T-helper 2 cell (primary cell): Measurements from ENCODE around the gene ZNF469.
"Not testable (repeated sequence)": the region's sequence is repeated elsewhere in the genome, so short reads cannot be mapped to it uniquely, and the experiment has no call there.

Experiments used
- DNase-seq, 5 experiments: peaks; one replicate each; pipeline versions ENCODE4 v3.0.0 to v3.0.0-alpha.2; 2012 to 2022

Gene ZNF469

GRCh38 chr16:88359008-88359407 lies 23.8 kb upstream of the ZNF469 start:
- DNase-seq, result no peak

- DNase-seq, result not testable (repeated sequence)
Measured at GRCh38 chr16:88360401-88360800, 22.4 kb upstream of the ZNF469 start.

- no peak for DNase-seq
Measured at GRCh38 chr16:88360999-88361398, 21.8 kb upstream of the ZNF469 start.

- no peak for DNase-seq
Measured at GRCh38 chr16:88361775-88362174, 21.0 kb upstream of the ZNF469 start.

- DNase-seq, result no peak
Measured at GRCh38 chr16:88363239-88363891, 19.4 kb upstream of the ZNF469 start.

- no peak for DNase-seq
Measured at GRCh38 chr16:88365244-88365865, 17.4 kb upstream of the ZNF469 start.

GRCh38 chr16:88366032-88366703 lies 16.6 kb upstream of the ZNF469 start:
- DNase-seq, result no peak

GRCh38 chr16:88366704-88367047 lies 16.1 kb upstream of the ZNF469 start:
- DNase-seq, result no peak

GRCh38 chr16:88367560-88367959 lies 15.2 kb upstream of the ZNF469 start:
- no peak for DNase-seq

GRCh38 chr16:88368036-88368435 lies 14.7 kb upstream of the ZNF469 start:
- no peak for DNase-seq

- no peak for DNase-seq
Measured at GRCh38 chr16:88368994-88369393, 13.8 kb upstream of the ZNF469 start.

GRCh38 chr16:88369447-88370008 lies 13.2 kb upstream of the ZNF469 start:
- DNase-seq, result no peak

GRCh38 chr16:88370365-88370764 lies 12.4 kb upstream of the ZNF469 start:
- DNase-seq, result no peak

GRCh38 chr16:88372522-88372921 lies 10.2 kb upstream of the ZNF469 start:
- no peak for DNase-seq

GRCh38 chr16:88373211-88373610 lies 9.5 kb upstream of the ZNF469 start:
- no peak for DNase-seq

GRCh38 chr16:88373927-88374492 lies 8.7 kb upstream of the ZNF469 start:
- no peak for DNase-seq

- DNase-seq, result no peak
Measured at GRCh38 chr16:88374736-88375135, 8.0 kb upstream of the ZNF469 start.

- DNase-seq, result no peak
Measured at GRCh38 chr16:88375236-88375975, 7.4 kb upstream of the ZNF469 start.

GRCh38 chr16:88375996-88376834 lies 6.5 kb upstream of the ZNF469 start:
- DNase-seq, result no peak

GRCh38 chr16:88376835-88377726 lies 5.7 kb upstream of the ZNF469 start:
- no peak for DNase-seq

GRCh38 chr16:88377961-88378360 lies 4.8 kb upstream of the ZNF469 start:
- DNase-seq, result no peak
